H1 (cell line): Measurements from ENCODE around the gene RFX5. TPM values are rescaled to one million over a fixed set of nuclear protein-coding genes. Genes with fewer than 3 reads are reported as not detected.

Source experiments
- CTCF ChIA-PET: fragments of 300-600 bp; sonication (Branson Sonifier 250); formaldehyde crosslinking; loops from one replicate; lab custom pipeline; 2021; ENCODE audit not compliant: partially characterized antibody; lab: Charles Lee
- POLR2A ChIA-PET: fragments of 300-600 bp; sonication (Branson Sonifier 250); formaldehyde crosslinking; loops from one replicate; lab custom pipeline; 2021; ENCODE audit warnings: inconsistent platforms; ENCODE audit not compliant: partially characterized antibody; lab: Charles Lee
- DNase-seq, 2 experiments: peaks; one replicate each; pipeline versions ENCODE4 v3.0.0 to v3.0.0-alpha.2; 2010 to 2022; ENCODE audit warnings: low spot score in 2 of 2, low read depth in 1 of 2, mixed read lengths in 1 of 2
- FAIRE-seq: peaks from 2 replicates; lab custom pipeline; 2011; peaks lifted over from hg19 to GRCh38; lab: Jason Lieb, UNC
- H2AFZ ChIP-seq: 2 replicates; pipeline ENCODE4 v1.8.1; 2012; ENCODE audit warnings: low read length, inconsistent platforms
- H2AK5ac ChIP-seq: 2 replicates; pipeline ENCODE4 v1.6.1; 2013; ENCODE audit warnings: low read depth, low read length
- H2BK120ac ChIP-seq: replicated peaks from 2 replicates; pipeline ENCODE3; 2013; ENCODE audit warnings: low read depth, low read length, inconsistent platforms
- H2BK12ac ChIP-seq: 2 replicates; pipeline ENCODE4 v1.6.1; 2013; ENCODE audit warnings: low read depth, low read length
- H2BK15ac ChIP-seq: 2 replicates; pipeline ENCODE4 v1.6.1; 2013; ENCODE audit warnings: low read length
- H2BK20ac ChIP-seq: 2 replicates; pipeline ENCODE4 v1.6.1; 2013; ENCODE audit warnings: low read length
- H2BK5ac ChIP-seq: 2 replicates; pipeline ENCODE4 v1.6.1; 2013; ENCODE audit warnings: low read depth, low read length
- H3K14ac ChIP-seq: 2 replicates; pipeline ENCODE4 v1.6.1; 2013; ENCODE audit warnings: inconsistent platforms; ENCODE audit not compliant: insufficient read length
- H3K18ac ChIP-seq: 2 replicates; pipeline ENCODE4 v1.6.1; 2013; ENCODE audit warnings: low read length; ENCODE audit errors: extremely low read depth
- H3K23ac ChIP-seq: 2 replicates; pipeline ENCODE4 v1.6.1; 2013; ENCODE audit warnings: inconsistent platforms; ENCODE audit not compliant: insufficient read length
- H3K23me2 ChIP-seq: 2 replicates; pipeline ENCODE4 v1.6.1; 2013; ENCODE audit warnings: low read depth, low read length
- H3K27ac ChIP-seq: 2 replicates; pipeline ENCODE4 v1.6.1; 2011; ENCODE audit warnings: low read depth, low read length, inconsistent platforms
- H3K27me3 ChIP-seq, 4 experiments: replicated peaks in 1 of 4; 1 replicate in 1 of 4; 2 replicates in 3 of 4; pipeline versions ENCODE4 v1.6.1 to v1.8.1; 2011 to 2013; ENCODE audit warnings: low read length in 3 of 4, mild to moderate bottlenecking in 3 of 4, inconsistent platforms in 2 of 4, mixed read lengths in 2 of 4, moderate library complexity in 1 of 4; ENCODE audit not compliant: control insufficient read depth in 3 of 4, insufficient read depth in 3 of 4; ENCODE audit errors: extremely low read depth in 1 of 4
- H3K36me3 ChIP-seq, 4 experiments: 2 replicates each; pipeline versions ENCODE4 v1.6.1 to v1.8.1; 2011 to 2013; ENCODE audit warnings: mild to moderate bottlenecking in 4 of 4, low read length in 3 of 4, moderate library complexity in 2 of 4, control low read depth in 1 of 4, inconsistent platforms in 1 of 4; ENCODE audit not compliant: insufficient read depth in 4 of 4, control insufficient read depth in 2 of 4
- H3K4ac ChIP-seq: replicated peaks from 2 replicates; pipeline ENCODE3; 2013; ENCODE audit warnings: low read length, low read depth, mixed read lengths, inconsistent platforms; ENCODE audit not compliant: insufficient read length
- H3K4me1 ChIP-seq, 4 experiments: replicated peaks in 1 of 4; 1 replicate in 1 of 4; 2 replicates in 3 of 4; pipeline versions ENCODE4 v1.6.1 to v1.8.1; 2011 to 2013; ENCODE audit warnings: low read length in 3 of 4, inconsistent platforms in 2 of 4, mixed read lengths in 1 of 4; ENCODE audit not compliant: insufficient read depth in 4 of 4, control insufficient read depth in 3 of 4
- H3K4me2 ChIP-seq, 2 experiments: 2 replicates each; pipeline versions ENCODE4 v1.6.1 to v1.8.1; 2011 to 2013; ENCODE audit warnings: low read depth in 2 of 2, low read length in 2 of 2, control low read depth in 1 of 2, inconsistent platforms in 1 of 2, mild to moderate bottlenecking in 1 of 2; ENCODE audit not compliant: insufficient read depth in 1 of 2
- H3K4me3 ChIP-seq, 4 experiments: fragments of 200-600, 300-600 bp in 1 of 4; sonication (generic), shearing (Covaris generic), sonication (Bioruptor Twin) in 1 of 4; 2 replicates each; pipeline versions ENCODE4 v1.5.1 to v1.8.1; 2011 to 2016; ENCODE audit warnings: low read length in 4 of 4, low read depth in 3 of 4, control low read depth in 2 of 4, inconsistent platforms in 2 of 4, mild to moderate bottlenecking in 2 of 4, mixed read lengths in 1 of 4, moderate library complexity in 1 of 4; ENCODE audit not compliant: insufficient read depth in 2 of 4; ENCODE audit errors: extremely low read depth in 1 of 4
- H3K56ac ChIP-seq: replicated peaks from 2 replicates; pipeline ENCODE3; 2013; ENCODE audit warnings: low read depth, mild to moderate bottlenecking, mixed read lengths, low read length, inconsistent platforms; ENCODE audit not compliant: insufficient read length
- H3K79me1 ChIP-seq: 2 replicates; pipeline ENCODE4 v1.6.1; 2013; ENCODE audit warnings: low read depth, low read length, control low read depth
- H3K79me2 ChIP-seq, 2 experiments: 2 replicates each; pipeline versions ENCODE4 v1.6.1 to v1.8.1; 2012 to 2013; ENCODE audit warnings: low read length in 2 of 2, mild to moderate bottlenecking in 2 of 2, inconsistent platforms in 1 of 2; ENCODE audit not compliant: insufficient read depth in 2 of 2, control insufficient read depth in 1 of 2
- H3K9ac ChIP-seq, 4 experiments: replicated peaks in 1 of 4; 1 replicate in 1 of 4; 2 replicates in 3 of 4; pipeline versions ENCODE4 v1.6.1 to v1.8.1; 2011 to 2013; ENCODE audit warnings: low read depth in 3 of 4, low read length in 3 of 4, control low read depth in 2 of 4, mild to moderate bottlenecking in 2 of 4, moderate library complexity in 2 of 4, inconsistent platforms in 1 of 4; ENCODE audit errors: extremely low read depth in 1 of 4
- H3K9me3 ChIP-seq, 2 experiments: 2 replicates each; pipeline versions ENCODE4 v1.6.1 to v1.8.1; 2012 to 2013; ENCODE audit warnings: mild to moderate bottlenecking in 2 of 2, moderate library complexity in 2 of 2, control low read depth in 1 of 2, inconsistent platforms in 1 of 2, low read depth in 1 of 2, low read length in 1 of 2, mixed read lengths in 1 of 2; ENCODE audit not compliant: insufficient read depth in 2 of 2
- H4K20me1 ChIP-seq, 2 experiments: replicated peaks in 1 of 2; 2 replicates each; pipeline versions ENCODE3 to v1.8.1; 2011 to 2013; ENCODE audit warnings: inconsistent platforms in 2 of 2, low read length in 2 of 2, mild to moderate bottlenecking in 1 of 2; ENCODE audit not compliant: insufficient read depth in 2 of 2, control insufficient read depth in 1 of 2
- H4K5ac ChIP-seq: 2 replicates; pipeline ENCODE4 v1.6.1; 2013; ENCODE audit warnings: low read length, low read depth, mixed read lengths, inconsistent platforms; ENCODE audit not compliant: insufficient read length
- H4K8ac ChIP-seq: 2 replicates; pipeline ENCODE4 v1.8.0; 2013; ENCODE audit warnings: mild to moderate bottlenecking, moderate library complexity, low read length, inconsistent platforms; ENCODE audit not compliant: insufficient read depth; ENCODE audit errors: extremely low read depth
- H4K91ac ChIP-seq: replicated peaks from 2 replicates; pipeline ENCODE3; 2013; ENCODE audit warnings: low read length, mixed read lengths, inconsistent platforms; ENCODE audit not compliant: insufficient read length
- CHD1 ChIP-seq: IDR thresholded peaks from 2 replicates; pipeline ENCODE4 v1.6.1; 2012; ENCODE audit warnings: low read depth, low read length, improper control_type of control experiment
- CTCF ChIP-seq, 3 experiments: IDR thresholded peaks; 1 replicate in 2 of 3; 2 replicates in 1 of 3; pipeline versions ENCODE4 v1.5.1 to v1.6.1; 2011; ENCODE audit warnings: low read length in 3 of 3, mild to moderate bottlenecking in 3 of 3, inconsistent platforms in 2 of 3, low read depth in 1 of 3, moderate library complexity in 1 of 3; ENCODE audit not compliant: insufficient read depth in 1 of 3; ENCODE audit errors: control extremely low read depth in 1 of 3
- POLR2A ChIP-seq, 2 experiments: IDR thresholded peaks; 1 replicate in 1 of 2; 2 replicates in 1 of 2; pipeline ENCODE4 v1.6.1; 2011; ENCODE audit warnings: low read depth in 2 of 2, low read length in 2 of 2, mild to moderate bottlenecking in 2 of 2; ENCODE audit errors: control extremely low read depth in 1 of 2
- POLR2AphosphoS5 ChIP-seq: IDR thresholded peaks from 2 replicates; pipeline ENCODE4 v1.6.1; 2011; ENCODE audit warnings: low read depth, low read length
- RXRA ChIP-seq: IDR thresholded peaks from 2 replicates; pipeline ENCODE4 v1.6.1; 2011; ENCODE audit warnings: low read depth, mild to moderate bottlenecking, low read length, moderate library complexity; ENCODE audit not compliant: insufficient read depth
- WGBS, 2 experiments: shearing (Covaris generic) in 1 of 2; methylation state at CpG; one replicate each; pipeline versions ENCODE4 v1.1.6 to v1.1.7; 2013 to 2015; ENCODE audit warnings: low lambda C conversion rate in 2 of 2, mixed read lengths in 2 of 2, inconsistent platforms in 1 of 2, low coverage in 1 of 2, missing lambda C conversion rate in 1 of 2; ENCODE audit not compliant: insufficient replicate concordance in 2 of 2, insufficient coverage in 1 of 2, insufficient read length in 1 of 2; ENCODE audit errors: extremely low coverage in 1 of 2, missing lambda C conversion rate in 1 of 2; 5-methylcytosine and 5-hydroxymethylcytosine counted together
- polyA plus RNA-seq, 7 experiments: library from polyadenylated mRNA; depleted of rRNA in 3 of 7; stranded (reverse) in 5 of 7; unstranded in 2 of 7; fragments of >200 nt in 5 of 7; fragments of 200-250 nt in 2 of 7; gene quantifications; 1 replicate in 5 of 7; 2 replicates in 1 of 7; 4 replicates in 1 of 7; pipeline versions ENCODE4 v1.2.1 to v1.2.3, GENCODE V29; 2011 to 2013; ENCODE audit warnings: missing spikeins in 2 of 7, mixed read lengths in 2 of 7
- total RNA-seq: library from RNA; stranded (reverse); fragmentation: NEBNext Ultra II Directional; extraction: Animal tissue kit (Norgen Biotek cat#: 25700); gene quantifications from 2 replicates; pipeline ENCODE4 v1.2.1, GENCODE V29; 2021

The RFX5 gene
- total and polyA plus RNA-seq, 2 of the 8 experiments (the other 6 are each of a cell fraction or from before 2014, with no cell fraction given), result 27.8 to 59.7 TPM

- Histone ChIP-seq H3K4me1 (peaks cover 0 to 11% (median 8%) of the 10 kb centered on the region in 4 experiments; a peak in 6 of 7 replicates), H2BK12ac (no peak overlapping the region), H3K9me3 (no peaks in the 10 kb centered on the region), H3K18ac (no peak overlapping the region), H2BK15ac (no peak overlapping the region), H2AFZ (no peak overlapping the region), H3K56ac (no peak overlapping the region), H4K5ac (no peak overlapping the region), H3K14ac (no peak overlapping the region), H4K20me1 (no peaks in the 10 kb centered on the region), H2BK5ac (no peak overlapping the region), H3K79me2 (no peaks in the 10 kb centered on the region), H3K27me3 (no peaks in the 10 kb centered on the region), H3K23ac (no peak overlapping the region), H4K8ac (peak overlapping the region; percentile 60), H3K79me1 (no peaks in the 10 kb centered on the region), H4K91ac (no peak overlapping the region), H3K23me2 (peaks cover 2% of the 10 kb centered on the region; the same call in 1 of the 2 replicates), H2BK20ac (no peak overlapping the region), H3K36me3 (peaks cover 0 to 5% (median 0%) of the 10 kb centered on the region in 4 experiments; a peak in 3 of 8 replicates), H2BK120ac (no peak overlapping the region), H3K27ac (no peak overlapping the region), H3K4me2 (no peak overlapping the region), H3K9ac (no peak overlapping the region), H2AK5ac (0 out of 2 replicates have a peak overlapping the region, but pooled peaks have one; percentile 65), H3K4ac (no peak overlapping the region), H3K4me3 (no peak overlapping the region)
- ChIA-PET CTCF (interaction anchor here (0.5 to 2.2 kb wide), 19 partner anchors 10 to 117 kb away, joined by 3 to 12 read pairs (median 5); partner anchors contain the start of gene PSMB4), POLR2A (interaction anchor here (0.8 to 2.5 kb wide), 7 partner anchors 10 to 86 kb away, joined by 3 to 14 read pairs (median 6); partner anchors contain the start of genes PSMB4 and RFX5)
- TF ChIP-seq POLR2A (IDR thresholded peaks at IDR 0.05; ENCODE audit: control extremely low read depth in 1 of 2, low read depth in 2 of 2, low read length in 2 of 2) (no peak), RXRA (no peak), CHD1 (no peak), POLR2AphosphoS5 (no peak), CTCF (IDR thresholded peaks at IDR 0.05; ENCODE audit: control extremely low read depth in 1 of 3, insufficient read depth in 1 of 3, low read depth in 1 of 3, low read length in 3 of 3) (peak in 2 of 3 experiments; percentile 1 to 33; a peak in 2 of 4 replicates)
- DNase-seq (no peak), FAIRE-seq (no peak)
- 92% methylated on average over 15 of the region's 15 CpGs; no CpG with 5 or more reads in 1 of the 2 experiments for WGBS, 2 experiments
These were observed 22.6 kb upstream of the RFX5 start for GRCh38 chr1:151369621-151370048.
